SK-N-SH treated with all-trans-retinoic acid at 6 μM for 48 hours (cell line): Measurements from ENCODE around the gene THRB.

Source experiments
- BACH2 ChIP-seq: fragments of 250-450 bp; sonication (Bioruptor Pico); IDR thresholded peaks from 2 replicates; pipeline ENCODE4 v1.9.0; 2021; ENCODE audit warnings: mild to moderate bottlenecking, borderline replicate concordance
- ESRRG ChIP-seq: fragments of 250-450 bp; sonication (Bioruptor Pico); IDR thresholded peaks from 2 replicates; pipeline ENCODE4 v1.6.1; 2021; ENCODE audit warnings: mild to moderate bottlenecking
- GLIS3 ChIP-seq: fragments of 250-450 bp; sonication (Bioruptor Pico); IDR thresholded peaks from 2 replicates; pipeline ENCODE4 v1.5.0; 2020; ENCODE audit warnings: mild to moderate bottlenecking, moderate library complexity
- OSR1 ChIP-seq: fragments of 250-450 bp; sonication (Bioruptor Pico); IDR thresholded peaks from 2 replicates; pipeline ENCODE4 v1.8.0; 2022; ENCODE audit warnings: moderate library complexity, mild to moderate bottlenecking, inconsistent platforms
- RARB ChIP-seq: fragments of 250-450 bp; sonication (Bioruptor Pico); IDR thresholded peaks from 2 replicates; pipeline ENCODE4 v1.8.0; 2021; ENCODE audit warnings: mild to moderate bottlenecking, moderate library complexity
- TCF4 ChIP-seq: fragments of 250-450 bp; sonication (Bioruptor Pico); IDR thresholded peaks from 2 replicates; pipeline ENCODE4 v1.8.0; 2021; ENCODE audit warnings: mild to moderate bottlenecking, moderate library complexity, borderline replicate concordance
- TOX ChIP-seq: fragments of 250-450 bp; sonication (Bioruptor Pico); IDR thresholded peaks from 2 replicates; pipeline ENCODE4 v1.8.0; 2021; ENCODE audit warnings: mild to moderate bottlenecking, moderate library complexity, borderline replicate concordance
- ZFP3 ChIP-seq: fragments of 250-450 bp; sonication (Bioruptor Pico); IDR thresholded peaks from 2 replicates; pipeline ENCODE4 v1.5.0; 2020; ENCODE audit warnings: mild to moderate bottlenecking, moderate library complexity
- ZFP30 ChIP-seq: fragments of 450-650 bp; formaldehyde crosslinking; IDR thresholded peaks from 2 replicates; pipeline ENCODE4 v1.5.0; 2022; ENCODE audit warnings: mild to moderate bottlenecking, moderate library complexity
- TF ChIP-seq, protein P1 (sequence below): fragments of 250-450 bp; sonication (Bioruptor Pico); IDR thresholded peaks from 2 replicates; pipeline ENCODE4 v1.8.0; 2020; ENCODE audit warnings: mild to moderate bottlenecking, moderate library complexity, borderline replicate concordance
- TF ChIP-seq, protein P2 (sequence below): fragments of 250-450 bp; sonication (Bioruptor Pico); IDR thresholded peaks from 2 replicates; pipeline ENCODE4 v1.5.0; 2020; ENCODE audit warnings: mild to moderate bottlenecking, moderate library complexity
- TF ChIP-seq, protein P3 (sequence below): fragments of 250-450 bp; sonication (Bioruptor Pico); IDR thresholded peaks from 2 replicates; pipeline ENCODE4 v1.5.1; 2020; ENCODE audit warnings: low read depth, mild to moderate bottlenecking, moderate library complexity

GRCh38 chr3:24142127-24142526, 352.5 kb downstream of the THRB start:
- TF ChIP-seq, protein P1, sequence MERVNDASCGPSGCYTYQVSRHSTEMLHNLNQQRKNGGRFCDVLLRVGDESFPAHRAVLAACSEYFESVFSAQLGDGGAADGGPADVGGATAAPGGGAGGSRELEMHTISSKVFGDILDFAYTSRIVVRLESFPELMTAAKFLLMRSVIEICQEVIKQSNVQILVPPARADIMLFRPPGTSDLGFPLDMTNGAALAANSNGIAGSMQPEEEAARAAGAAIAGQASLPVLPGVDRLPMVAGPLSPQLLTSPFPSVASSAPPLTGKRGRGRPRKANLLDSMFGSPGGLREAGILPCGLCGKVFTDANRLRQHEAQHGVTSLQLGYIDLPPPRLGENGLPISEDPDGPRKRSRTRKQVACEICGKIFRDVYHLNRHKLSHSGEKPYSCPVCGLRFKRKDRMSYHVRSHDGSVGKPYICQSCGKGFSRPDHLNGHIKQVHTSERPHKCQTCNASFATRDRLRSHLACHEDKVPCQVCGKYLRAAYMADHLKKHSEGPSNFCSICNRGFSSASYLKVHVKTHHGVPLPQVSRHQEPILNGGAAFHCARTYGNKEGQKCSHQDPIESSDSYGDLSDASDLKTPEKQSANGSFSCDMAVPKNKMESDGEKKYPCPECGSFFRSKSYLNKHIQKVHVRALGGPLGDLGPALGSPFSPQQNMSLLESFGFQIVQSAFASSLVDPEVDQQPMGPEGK = no peak
- no peak for TF ChIP-seq RARB (CRISPR knock-in tag)
- no peak for TF ChIP-seq ESRRG (CRISPR knock-in tag)
- no peak for TF ChIP-seq GLIS3 (CRISPR knock-in tag)
- no peak for TF ChIP-seq TCF4
- TF ChIP-seq OSR1 (CRISPR knock-in tag) = no peak
- no peak for TF ChIP-seq TOX (CRISPR knock-in tag)
- TF ChIP-seq BACH2 (CRISPR knock-in tag) = no peak
- TF ChIP-seq ZFP30 (CRISPR knock-in tag) = no peak
- TF ChIP-seq ZFP3 (CRISPR knock-in tag) = no peak
- TF ChIP-seq, protein P2, sequence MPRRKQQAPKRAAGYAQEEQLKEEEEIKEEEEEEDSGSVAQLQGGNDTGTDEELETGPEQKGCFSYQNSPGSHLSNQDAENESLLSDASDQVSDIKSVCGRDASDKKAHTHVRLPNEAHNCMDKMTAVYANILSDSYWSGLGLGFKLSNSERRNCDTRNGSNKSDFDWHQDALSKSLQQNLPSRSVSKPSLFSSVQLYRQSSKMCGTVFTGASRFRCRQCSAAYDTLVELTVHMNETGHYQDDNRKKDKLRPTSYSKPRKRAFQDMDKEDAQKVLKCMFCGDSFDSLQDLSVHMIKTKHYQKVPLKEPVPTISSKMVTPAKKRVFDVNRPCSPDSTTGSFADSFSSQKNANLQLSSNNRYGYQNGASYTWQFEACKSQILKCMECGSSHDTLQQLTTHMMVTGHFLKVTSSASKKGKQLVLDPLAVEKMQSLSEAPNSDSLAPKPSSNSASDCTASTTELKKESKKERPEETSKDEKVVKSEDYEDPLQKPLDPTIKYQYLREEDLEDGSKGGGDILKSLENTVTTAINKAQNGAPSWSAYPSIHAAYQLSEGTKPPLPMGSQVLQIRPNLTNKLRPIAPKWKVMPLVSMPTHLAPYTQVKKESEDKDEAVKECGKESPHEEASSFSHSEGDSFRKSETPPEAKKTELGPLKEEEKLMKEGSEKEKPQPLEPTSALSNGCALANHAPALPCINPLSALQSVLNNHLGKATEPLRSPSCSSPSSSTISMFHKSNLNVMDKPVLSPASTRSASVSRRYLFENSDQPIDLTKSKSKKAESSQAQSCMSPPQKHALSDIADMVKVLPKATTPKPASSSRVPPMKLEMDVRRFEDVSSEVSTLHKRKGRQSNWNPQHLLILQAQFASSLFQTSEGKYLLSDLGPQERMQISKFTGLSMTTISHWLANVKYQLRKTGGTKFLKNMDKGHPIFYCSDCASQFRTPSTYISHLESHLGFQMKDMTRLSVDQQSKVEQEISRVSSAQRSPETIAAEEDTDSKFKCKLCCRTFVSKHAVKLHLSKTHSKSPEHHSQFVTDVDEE (CRISPR knock-in tag) = no peak
- TF ChIP-seq, protein P3, sequence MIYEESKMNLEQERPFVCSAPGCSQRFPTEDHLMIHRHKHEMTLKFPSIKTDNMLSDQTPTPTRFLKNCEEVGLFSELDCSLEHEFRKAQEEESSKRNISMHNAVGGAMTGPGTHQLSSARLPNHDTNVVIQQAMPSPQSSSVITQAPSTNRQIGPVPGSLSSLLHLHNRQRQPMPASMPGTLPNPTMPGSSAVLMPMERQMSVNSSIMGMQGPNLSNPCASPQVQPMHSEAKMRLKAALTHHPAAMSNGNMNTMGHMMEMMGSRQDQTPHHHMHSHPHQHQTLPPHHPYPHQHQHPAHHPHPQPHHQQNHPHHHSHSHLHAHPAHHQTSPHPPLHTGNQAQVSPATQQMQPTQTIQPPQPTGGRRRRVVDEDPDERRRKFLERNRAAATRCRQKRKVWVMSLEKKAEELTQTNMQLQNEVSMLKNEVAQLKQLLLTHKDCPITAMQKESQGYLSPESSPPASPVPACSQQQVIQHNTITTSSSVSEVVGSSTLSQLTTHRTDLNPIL (CRISPR knock-in tag) = no peak
